OCI-M1 (cell line): ENCODE measurements around the gene CSTB.

Source experiments
- DNase-seq: peaks from one replicate; lab custom pipeline; 2025; lab: John Stamatoyannopoulos, UW

Gene CSTB

GRCh38 chr21:43789276-43790009 lies 13.3 kb upstream of the CSTB start, which contains the start of gene RRP1:
Gene RRP1, plus strand, starts transcription at chr21:43789577. Its CDS starts 53 bp downstream, at chr21:43789630.
- peak; percentile 99 for DNase-seq

GRCh38 chr21:43786807-43787440 lies 10.8 kb upstream of the CSTB start:
- DNase-seq, result no peak

- DNase-seq, result peak; percentile 46
These were observed 10.2 kb upstream of the CSTB start for GRCh38 chr21:43786300-43786806.

- DNase-seq, result no peak
These were observed 9.0 kb upstream of the CSTB start for GRCh38 chr21:43785134-43785533.

GRCh38 chr21:43783098-43783700 lies 7.1 kb upstream of the CSTB start:
- no peak for DNase-seq

GRCh38 chr21:43782431-43783097 lies 6.5 kb upstream of the CSTB start:
- DNase-seq, result no peak

- DNase-seq, result no peak
These were observed 5.7 kb upstream of the CSTB start for GRCh38 chr21:43781846-43782245.

GRCh38 chr21:43779660-43780059 lies 3.6 kb upstream of the CSTB start:
- no peak for DNase-seq

- peak; percentile 50 for DNase-seq
These were observed 2.6 kb upstream of the CSTB start for GRCh38 chr21:43778469-43779335.

- DNase-seq, result no peak
These were observed 1.8 kb upstream of the CSTB start for GRCh38 chr21:43777953-43778352.

GRCh38 chr21:43775190-43775589 lies 918 bp downstream of the CSTB start:
- no peak for DNase-seq

GRCh38 chr21:43774163-43774562 lies 1.9 kb downstream of the CSTB start:
- DNase-seq, result no peak

GRCh38 chr21:43772425-43772821 lies 3.7 kb downstream of the CSTB start:
- DNase-seq, result no peak

- no peak for DNase-seq
These were observed 4.2 kb downstream of the CSTB start for GRCh38 chr21:43771698-43772424.

GRCh38 chr21:43771199-43771675 lies 4.9 kb downstream of the CSTB start:
- DNase-seq, result no peak

- DNase-seq, result no peak
These were observed 5.9 kb downstream of the CSTB start for GRCh38 chr21:43770066-43770655.

- DNase-seq, result no peak
These were observed 6.7 kb downstream of the CSTB start for GRCh38 chr21:43769325-43769958.

- DNase-seq, result no peak
These were observed 7.3 kb downstream of the CSTB start for GRCh38 chr21:43768868-43769167.

- peak; percentile 83 for DNase-seq
These were observed 7.9 kb downstream of the CSTB start for GRCh38 chr21:43767984-43768867.
